NB4 (cell line): ENCODE data around the gene GPR27.

Experiments used
- DNase-seq: peaks from one replicate; pipeline ENCODE4 v3.0.0; 2010; ENCODE audit warnings: low read depth
- H3K4me3 ChIP-seq: one replicate; pipeline ENCODE4 v1.5.1; 2011; ENCODE audit warnings: mild to moderate bottlenecking, low read depth, low read length, moderate library complexity
- MYC ChIP-seq: IDR thresholded peaks from 2 replicates; pipeline ENCODE4 v1.6.1; 2011; ENCODE audit warnings: low read depth, low read length
- POLR2A ChIP-seq: IDR thresholded peaks from 2 replicates; pipeline ENCODE4 v1.6.1; 2011; ENCODE audit warnings: mild to moderate bottlenecking; ENCODE audit not compliant: insufficient read length; ENCODE audit errors: extremely low read depth
- TF ChIP-seq, protein P1 (sequence below): IDR thresholded peaks from one replicate; pipeline ENCODE4 v1.5.1; 2012; ENCODE audit warnings: low read depth, low read length
- TF ChIP-seq, protein P2 (sequence below): IDR thresholded peaks from 2 replicates; pipeline ENCODE4 v1.6.1; 2011; ENCODE audit warnings: low read depth, low read length

GPR27 gene

DNA sequence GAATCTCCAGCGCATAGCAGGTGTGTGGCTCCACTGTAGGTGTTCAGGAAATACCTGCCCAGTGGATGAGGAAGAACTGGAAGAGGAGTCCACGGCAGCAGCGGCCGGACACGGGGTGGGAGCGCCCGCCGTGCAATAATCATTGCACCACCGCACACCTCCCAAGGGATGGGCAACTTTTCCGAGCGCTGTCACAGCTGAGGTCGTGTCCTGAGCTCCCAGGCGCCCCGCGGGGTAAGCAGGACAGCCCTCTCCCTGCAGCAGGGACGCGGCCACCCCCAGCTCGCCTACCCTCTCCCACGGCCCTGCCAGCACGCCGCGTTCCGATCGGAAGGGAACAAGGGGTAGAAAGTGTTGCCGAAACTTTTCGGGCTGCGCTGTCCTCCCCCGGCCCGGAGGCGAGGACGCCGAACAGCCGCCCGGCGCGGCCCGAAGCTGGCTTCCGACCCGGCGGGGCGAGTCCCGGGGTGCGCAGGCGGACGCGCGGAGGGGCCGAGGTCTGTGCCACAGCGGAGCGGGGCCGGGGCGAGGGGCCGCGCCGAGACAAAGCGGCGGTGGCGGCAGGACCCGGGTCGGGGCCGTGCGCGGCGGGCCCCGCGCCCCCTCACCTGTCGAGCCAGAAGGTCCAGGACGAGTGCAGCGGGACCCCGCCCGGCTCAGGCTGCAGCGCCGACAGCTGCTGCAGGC is 28.9 kb upstream of the GPR27 start:
- TF ChIP-seq, protein P1, sequence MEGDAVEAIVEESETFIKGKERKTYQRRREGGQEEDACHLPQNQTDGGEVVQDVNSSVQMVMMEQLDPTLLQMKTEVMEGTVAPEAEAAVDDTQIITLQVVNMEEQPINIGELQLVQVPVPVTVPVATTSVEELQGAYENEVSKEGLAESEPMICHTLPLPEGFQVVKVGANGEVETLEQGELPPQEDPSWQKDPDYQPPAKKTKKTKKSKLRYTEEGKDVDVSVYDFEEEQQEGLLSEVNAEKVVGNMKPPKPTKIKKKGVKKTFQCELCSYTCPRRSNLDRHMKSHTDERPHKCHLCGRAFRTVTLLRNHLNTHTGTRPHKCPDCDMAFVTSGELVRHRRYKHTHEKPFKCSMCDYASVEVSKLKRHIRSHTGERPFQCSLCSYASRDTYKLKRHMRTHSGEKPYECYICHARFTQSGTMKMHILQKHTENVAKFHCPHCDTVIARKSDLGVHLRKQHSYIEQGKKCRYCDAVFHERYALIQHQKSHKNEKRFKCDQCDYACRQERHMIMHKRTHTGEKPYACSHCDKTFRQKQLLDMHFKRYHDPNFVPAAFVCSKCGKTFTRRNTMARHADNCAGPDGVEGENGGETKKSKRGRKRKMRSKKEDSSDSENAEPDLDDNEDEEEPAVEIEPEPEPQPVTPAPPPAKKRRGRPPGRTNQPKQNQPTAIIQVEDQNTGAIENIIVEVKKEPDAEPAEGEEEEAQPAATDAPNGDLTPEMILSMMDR = no peak
- TF ChIP-seq POLR2A = no peak
- TF ChIP-seq MYC = no peak
- TF ChIP-seq, protein P2, sequence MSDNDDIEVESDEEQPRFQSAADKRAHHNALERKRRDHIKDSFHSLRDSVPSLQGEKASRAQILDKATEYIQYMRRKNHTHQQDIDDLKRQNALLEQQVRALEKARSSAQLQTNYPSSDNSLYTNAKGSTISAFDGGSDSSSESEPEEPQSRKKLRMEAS = no peak
- peak overlapping the region; percentile 52 for H3K4me3 ChIP-seq
- DNase-seq = peak; percentile 61

DNA sequence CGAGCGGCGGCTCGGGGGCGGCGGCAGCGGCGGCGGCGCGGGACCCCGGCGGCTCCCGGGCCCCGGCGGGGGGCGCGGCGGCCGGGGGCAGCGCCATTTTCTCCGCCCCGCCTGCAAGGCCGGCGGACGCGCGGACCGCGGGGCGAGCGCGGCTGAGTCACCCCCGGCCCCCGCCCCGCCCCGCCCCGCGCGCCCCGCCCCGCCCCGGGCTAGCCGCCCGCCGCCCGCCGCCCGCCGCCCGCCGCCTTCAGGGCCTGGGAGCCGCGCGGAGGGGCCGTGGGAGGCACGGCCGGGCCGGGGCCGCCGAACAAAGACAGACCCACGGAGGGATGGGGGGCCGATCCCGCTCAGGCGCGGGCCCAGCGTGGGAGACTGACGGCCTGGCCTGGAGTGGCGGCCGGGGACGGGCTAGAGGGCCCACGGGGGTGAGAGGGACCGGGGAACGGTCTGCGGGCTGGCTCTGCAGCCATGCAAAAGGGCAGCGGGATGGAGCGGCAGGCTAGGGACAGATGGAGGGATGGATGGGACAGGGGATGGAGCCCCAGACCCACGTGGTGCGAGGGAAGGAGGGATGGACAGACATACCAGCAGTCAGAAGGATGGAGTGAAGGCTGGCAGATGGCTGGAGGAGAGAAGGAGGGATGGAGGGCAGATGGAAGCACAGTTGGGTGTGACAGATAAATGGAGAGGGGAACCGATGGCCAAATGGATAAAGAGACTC is 28.2 kb upstream of the GPR27 start, which contains the start of gene EIF4E3:
Gene EIF4E3 (minus strand): TSS at position 132 of the 721 bp plus-strand sequence. CDS start 35 bp downstream, at position 97.
- peak; percentile 52 for DNase-seq
- TF ChIP-seq POLR2A = no peak
- TF ChIP-seq, protein P2 = no peak
- no peak for TF ChIP-seq MYC
- TF ChIP-seq, protein P1 = no peak
- peak within 1 kb of the TSS; percentile 52 for H3K4me3 ChIP-seq

DNA sequence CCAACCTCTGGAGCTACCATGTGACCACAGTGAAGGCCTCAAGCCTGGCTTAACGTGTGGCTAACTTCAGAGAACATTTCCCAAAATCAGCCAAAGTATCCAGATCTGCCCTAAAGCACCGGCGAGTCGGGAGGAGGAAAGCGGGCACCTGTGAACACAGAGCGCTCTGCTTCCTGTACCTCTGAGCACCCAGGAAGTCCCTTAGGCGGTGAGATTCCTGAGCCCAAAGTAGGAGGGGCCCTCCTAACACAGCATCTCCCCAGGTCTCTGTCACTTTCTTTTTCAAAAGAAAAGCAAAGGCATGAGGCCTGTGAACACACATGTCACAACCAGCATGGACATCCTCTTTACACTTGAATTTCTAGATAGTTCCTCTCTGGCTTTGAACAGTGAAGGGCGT is 27.5 kb upstream of the GPR27 start:
- no peak overlapping the region for H3K4me3 ChIP-seq
- DNase-seq = no peak
- TF ChIP-seq, protein P2 = 0 out of 2 replicates have a peak, but pooled peaks have one; percentile 8
- TF ChIP-seq MYC (no peak), POLR2A (no peak)

DNA sequence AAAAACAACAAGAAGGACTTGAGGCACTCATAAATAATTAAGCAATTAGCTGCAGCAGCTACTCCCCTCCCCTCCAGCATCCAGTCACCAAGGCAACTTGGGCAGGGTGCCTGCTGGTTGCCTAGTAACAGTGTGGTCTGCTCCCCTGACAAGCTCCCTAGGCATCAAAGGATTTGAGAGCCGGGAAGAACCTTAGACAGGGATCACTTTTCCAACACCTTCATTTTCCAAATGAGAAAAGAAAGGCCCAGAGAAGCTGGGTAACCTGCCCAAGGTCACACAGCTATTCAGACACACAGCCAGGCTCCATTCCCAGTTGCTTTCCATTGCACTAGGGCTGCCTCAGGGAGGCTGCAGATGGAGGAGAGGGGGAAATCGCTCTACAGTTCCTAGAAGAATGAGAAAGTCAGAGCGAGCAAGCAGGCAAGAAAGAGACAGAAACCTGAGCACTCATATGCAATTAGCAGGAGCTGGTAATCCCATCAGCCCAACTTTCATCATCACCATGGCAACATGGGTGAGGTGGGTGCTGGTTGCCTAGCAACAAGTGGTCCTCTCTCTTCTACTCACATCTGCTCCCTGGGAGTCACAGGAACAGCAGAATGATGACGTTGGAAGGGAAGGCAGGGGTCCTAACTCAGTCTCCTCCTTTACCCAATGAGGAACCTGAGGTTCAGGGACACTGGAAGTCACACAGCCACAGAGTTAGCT is 24.9 kb upstream of the GPR27 start:
- no peak overlapping the region for H3K4me3 ChIP-seq
- no peak for TF ChIP-seq MYC
- no peak for TF ChIP-seq POLR2A
- TF ChIP-seq, protein P1 = no peak
- TF ChIP-seq, protein P2 = no peak
- DNase-seq = peak; percentile 37

DNA sequence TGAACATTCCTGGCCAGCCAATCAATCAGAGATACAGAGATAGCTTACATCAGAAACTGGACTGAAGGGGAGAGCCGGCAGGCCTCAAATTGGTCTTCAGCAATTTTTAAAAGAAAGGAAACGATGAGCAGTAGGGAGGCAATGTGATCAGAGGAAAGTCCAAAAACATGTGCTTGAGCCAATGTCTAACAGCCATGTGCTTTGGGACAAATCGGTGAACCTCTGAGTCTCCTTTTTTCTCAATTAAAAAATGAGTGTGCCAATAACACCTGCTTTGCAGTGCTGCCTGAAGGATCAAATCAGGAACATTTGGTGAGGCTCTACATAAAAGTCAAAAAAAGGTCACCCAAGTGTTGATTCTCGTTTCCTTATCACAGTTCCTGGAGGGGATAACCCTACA is 21.0 kb upstream of the GPR27 start:
- no peak for DNase-seq
- H3K4me3 ChIP-seq = no peak overlapping the region
- TF ChIP-seq, protein P2 = peak; percentile 38; the same call in 1 of the 2 replicates
- TF ChIP-seq, protein P1 = no peak

DNA sequence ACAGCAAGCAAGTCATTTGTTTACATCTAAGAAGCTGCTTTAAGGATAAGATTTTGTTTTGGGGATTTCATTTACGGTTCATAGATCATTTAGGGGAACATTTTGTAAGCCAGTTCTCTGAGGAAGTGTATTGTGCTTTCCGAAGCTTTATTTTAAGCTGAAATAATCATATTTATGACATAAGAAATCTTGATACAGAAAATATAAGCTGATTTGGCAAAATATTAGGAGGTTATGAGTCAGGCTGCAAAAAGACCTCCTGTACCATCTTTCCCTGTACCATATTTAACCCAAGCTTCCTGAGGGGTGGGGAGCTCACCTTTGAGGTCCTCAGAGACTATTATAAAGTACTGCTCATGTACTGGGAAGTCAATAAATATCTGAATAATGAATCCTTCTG is 20.3 kb upstream of the GPR27 start:
- TF ChIP-seq, protein P2 = no peak
- TF ChIP-seq MYC = no peak
- TF ChIP-seq, protein P1 = no peak
- no peak for TF ChIP-seq POLR2A
- DNase-seq = no peak
- H3K4me3 ChIP-seq = no peak overlapping the region
